SK-N-SH treated with all-trans-retinoic acid at 6 μM for 48 hours (cell line): ENCODE results near the gene EFNA4.
A peak's percentile ranks its signal among the peaks of the same experiment; 100 is the strongest.

Experiments
- ATAC-seq: fragments of 200-7000 bp; cut with Tn5 transposase; 3 replicates; pipeline ENCODE4 v1.9.1; 2020; ENCODE audit warnings: mild to moderate bottlenecking, moderate library complexity
- ARNTL ChIP-seq: fragments of 450-650 bp; formaldehyde crosslinking; IDR thresholded peaks from 2 replicates; pipeline ENCODE4 v1.5.0; 2020; ENCODE audit warnings: low read depth, mild to moderate bottlenecking, moderate library complexity, borderline replicate concordance
- BACH2 ChIP-seq: fragments of 250-450 bp; sonication (Bioruptor Pico); IDR thresholded peaks from 2 replicates; pipeline ENCODE4 v1.9.0; 2021; ENCODE audit warnings: mild to moderate bottlenecking, borderline replicate concordance
- CSDC2 ChIP-seq: fragments of 250-450 bp; sonication (Bioruptor Pico); IDR thresholded peaks from 2 replicates; pipeline ENCODE4 v1.5.0; 2020; ENCODE audit warnings: mild to moderate bottlenecking, moderate library complexity
- CSRNP3 ChIP-seq: fragments of 250-450 bp; sonication (Bioruptor Pico); IDR thresholded peaks from 2 replicates; pipeline ENCODE4 v1.5.1; 2021; ENCODE audit warnings: mild to moderate bottlenecking, moderate library complexity
- ESRRG ChIP-seq: fragments of 250-450 bp; sonication (Bioruptor Pico); IDR thresholded peaks from 2 replicates; pipeline ENCODE4 v1.6.1; 2021; ENCODE audit warnings: mild to moderate bottlenecking
- GLIS3 ChIP-seq: fragments of 250-450 bp; sonication (Bioruptor Pico); IDR thresholded peaks from 2 replicates; pipeline ENCODE4 v1.5.0; 2020; ENCODE audit warnings: mild to moderate bottlenecking, moderate library complexity
- ISL1 ChIP-seq: fragments of 250-450 bp; sonication (Bioruptor Pico); IDR thresholded peaks from 2 replicates; pipeline ENCODE4 v2.1.2; 2022; ENCODE audit warnings: mild to moderate bottlenecking, moderate library complexity
- OSR1 ChIP-seq: fragments of 250-450 bp; sonication (Bioruptor Pico); IDR thresholded peaks from 2 replicates; pipeline ENCODE4 v1.8.0; 2022; ENCODE audit warnings: moderate library complexity, mild to moderate bottlenecking, inconsistent platforms
- POU6F1 ChIP-seq: fragments of 250-450 bp; sonication (Bioruptor Pico); IDR thresholded peaks from 2 replicates; pipeline ENCODE4 v1.8.0; 2021; ENCODE audit warnings: low read depth, mild to moderate bottlenecking, moderate library complexity, borderline replicate concordance
- PPARA ChIP-seq: fragments of 250-450 bp; sonication (Bioruptor Pico); IDR thresholded peaks from 2 replicates; pipeline ENCODE4 v1.5.0; 2020; ENCODE audit warnings: mild to moderate bottlenecking, borderline replicate concordance
- RARB ChIP-seq: fragments of 250-450 bp; sonication (Bioruptor Pico); IDR thresholded peaks from 2 replicates; pipeline ENCODE4 v1.8.0; 2021; ENCODE audit warnings: mild to moderate bottlenecking, moderate library complexity
- SNAI2 ChIP-seq: fragments of 250-450 bp; sonication (Bioruptor Pico); IDR thresholded peaks from 2 replicates; pipeline ENCODE4 v1.5.0; 2020; ENCODE audit warnings: mild to moderate bottlenecking, moderate library complexity
- TCF4 ChIP-seq: fragments of 250-450 bp; sonication (Bioruptor Pico); IDR thresholded peaks from 2 replicates; pipeline ENCODE4 v1.8.0; 2021; ENCODE audit warnings: mild to moderate bottlenecking, moderate library complexity, borderline replicate concordance
- TOX ChIP-seq: fragments of 250-450 bp; sonication (Bioruptor Pico); IDR thresholded peaks from 2 replicates; pipeline ENCODE4 v1.8.0; 2021; ENCODE audit warnings: mild to moderate bottlenecking, moderate library complexity, borderline replicate concordance
- ZFP3 ChIP-seq: fragments of 250-450 bp; sonication (Bioruptor Pico); IDR thresholded peaks from 2 replicates; pipeline ENCODE4 v1.5.0; 2020; ENCODE audit warnings: mild to moderate bottlenecking, moderate library complexity
- ZFP30 ChIP-seq: fragments of 450-650 bp; formaldehyde crosslinking; IDR thresholded peaks from 2 replicates; pipeline ENCODE4 v1.5.0; 2022; ENCODE audit warnings: mild to moderate bottlenecking, moderate library complexity
- ZNF565 ChIP-seq: fragments of 450-650 bp; formaldehyde crosslinking; conservative IDR thresholded peaks from 2 replicates; pipeline ENCODE4 v1.5.0; 2020; ENCODE audit warnings: low read depth, mild to moderate bottlenecking, moderate library complexity
- ZNF70 ChIP-seq: fragments of 450-650 bp; formaldehyde crosslinking; IDR thresholded peaks from 2 replicates; pipeline ENCODE4 v1.5.0; 2020; ENCODE audit warnings: mild to moderate bottlenecking, moderate library complexity
- ZNF8 ChIP-seq: fragments of 450-650 bp; formaldehyde crosslinking; IDR thresholded peaks from 2 replicates; pipeline ENCODE4 v1.5.0; 2020; ENCODE audit warnings: mild to moderate bottlenecking, moderate library complexity

Gene EFNA4

GRCh38 chr1:155032886-155033285 lies 30.7 kb upstream of the EFNA4 start:
- TF ChIP-seq CSRNP3 (no peak), PPARA (no peak), ZNF565 (CRISPR knock-in tag) (no peak)
- ATAC-seq, result no peak

GRCh38 chr1:155033524-155033923 lies 30.0 kb upstream of the EFNA4 start, which contains the start of the genes DCST1 and DCST2:
DCST1 (plus strand) TSS chr1:155033824; CDS start chr1:155034037, 213 bp downstream.
DCST2 (minus strand) TSS chr1:155033781; CDS start chr1:155033701, 80 bp downstream.
- no peak for ATAC-seq
- TF ChIP-seq ZFP3, result no peak
- TF ChIP-seq CSDC2, result no peak
- TF ChIP-seq OSR1, result no peak
- no peak for TF ChIP-seq ZNF8
- TF ChIP-seq ISL1 (CRISPR knock-in tag), result no peak

DNA sequence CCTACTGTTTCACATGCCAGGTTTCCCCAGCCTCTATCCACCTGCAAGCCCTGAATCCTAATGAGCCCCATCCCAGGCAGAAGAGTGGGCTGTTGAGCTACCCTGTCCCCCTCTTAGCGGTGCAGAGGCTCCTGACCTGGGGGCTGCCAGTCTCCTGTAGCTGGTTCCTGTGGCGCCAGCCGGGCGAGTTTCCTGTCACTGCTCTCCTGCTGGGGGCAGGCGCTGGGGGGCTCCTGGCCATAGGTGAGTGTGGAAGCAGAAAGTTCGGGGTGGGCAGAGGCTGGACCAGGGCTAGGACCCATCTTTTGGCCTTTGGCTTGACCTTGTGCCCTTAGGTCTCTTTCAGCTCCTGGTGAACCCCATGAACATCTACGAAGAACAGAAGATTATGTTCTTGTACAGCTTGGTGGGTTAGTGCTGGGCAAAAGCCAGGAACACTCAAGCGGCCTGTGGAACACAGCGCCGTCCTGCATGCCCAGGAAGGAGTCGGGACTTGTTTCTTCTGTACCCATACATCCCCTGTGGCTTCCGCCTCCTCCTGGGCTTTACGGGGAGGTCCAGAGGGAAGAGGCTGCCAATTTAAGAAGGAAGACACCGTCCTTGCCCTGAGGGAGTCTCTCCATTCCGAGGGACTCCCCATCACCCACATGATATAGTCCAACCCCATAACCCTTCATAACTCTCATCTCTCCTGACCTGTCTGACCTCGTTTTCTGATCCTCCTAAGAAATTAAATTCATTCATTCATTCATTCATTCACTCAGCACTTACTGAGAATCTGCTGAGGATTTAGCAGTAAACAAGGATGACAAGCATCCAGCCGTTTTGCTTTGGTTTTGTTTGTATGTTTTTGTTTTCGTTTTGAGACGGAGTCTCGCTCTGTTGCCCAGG lies 29.0 kb upstream of the EFNA4 start:
- TF ChIP-seq TOX (no peak), CSDC2 (no peak), ISL1 (CRISPR knock-in tag) (no peak), CSRNP3 (no peak), ARNTL (CRISPR knock-in tag) (no peak), ESRRG (CRISPR knock-in tag) (no peak), RARB (no peak)
- no peak for ATAC-seq

DNA sequence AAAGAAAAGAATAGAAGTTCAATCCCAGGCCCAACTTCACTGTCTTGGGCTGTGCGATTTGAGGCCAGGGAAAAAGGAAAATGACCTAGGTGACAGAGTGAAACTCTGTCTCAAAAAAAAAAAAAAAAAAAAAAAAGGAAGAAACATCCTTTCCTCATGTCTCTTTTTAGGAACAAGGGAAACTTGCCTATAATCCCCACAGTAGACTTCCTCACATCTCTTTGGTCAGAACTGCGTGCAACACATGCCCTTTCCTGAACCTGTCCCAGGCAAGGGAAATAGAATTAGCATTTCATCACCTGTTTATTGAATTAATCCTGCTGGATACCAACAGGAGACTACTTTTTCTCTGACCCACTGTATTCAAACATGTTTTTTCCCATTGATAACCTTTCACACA lies 27.6 kb upstream of the EFNA4 start:
- TF ChIP-seq GLIS3 (CRISPR knock-in tag) (no peak), ARNTL (CRISPR knock-in tag) (no peak), RARB (no peak), ZNF70 (CRISPR knock-in tag) (no peak), POU6F1 (CRISPR knock-in tag) (no peak), BACH2 (CRISPR knock-in tag) (no peak), ZFP3 (no peak), ZNF565 (CRISPR knock-in tag) (no peak), PPARA (no peak), TOX (no peak), ZNF8 (no peak), ZFP30 (CRISPR knock-in tag) (no peak), CSRNP3 (no peak), SNAI2 (CRISPR knock-in tag) (no peak), CSDC2 (no peak)
- TF ChIP-seq, all 23 proteins: peak for 0
- no peak for ATAC-seq

DNA sequence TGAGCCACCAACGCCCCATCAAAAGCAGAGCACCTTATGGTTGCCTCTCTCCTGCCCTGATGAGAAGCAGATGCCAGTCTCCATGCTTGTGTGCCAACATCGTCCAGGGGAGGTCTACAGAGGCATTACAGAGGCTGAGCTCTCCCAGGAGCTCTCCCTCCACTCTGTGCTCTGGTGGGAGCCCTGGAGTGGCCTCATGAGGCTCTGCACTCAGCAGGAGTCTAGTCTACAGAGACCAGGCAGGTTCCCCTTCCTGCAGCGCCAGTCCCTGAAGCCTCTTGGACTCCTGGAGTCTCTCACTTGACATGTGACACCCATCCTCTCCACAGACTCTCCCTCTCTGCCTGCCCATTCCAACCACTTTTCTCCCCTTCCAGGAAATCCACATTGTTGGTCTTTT lies 26.5 kb upstream of the EFNA4 start:
- TF ChIP-seq BACH2 (CRISPR knock-in tag) (no peak), CSRNP3 (no peak), ZNF8 (no peak), TCF4 (no peak), SNAI2 (CRISPR knock-in tag) (no peak), TOX (no peak), ISL1 (CRISPR knock-in tag) (no peak), ZFP30 (CRISPR knock-in tag) (no peak), RARB (no peak), ZNF70 (CRISPR knock-in tag) (no peak), GLIS3 (CRISPR knock-in tag) (no peak), ESRRG (CRISPR knock-in tag) (no peak), ZFP3 (no peak), OSR1 (no peak)
- TF ChIP-seq, all 23 proteins: peak for 0
- peak; percentile 22; the same call in 2 of the 3 replicates for ATAC-seq
